GM21529 (cell line): ENCODE measurements around the gene CMTR1.
A peak's percentile ranks its signal among the peaks of the same experiment; 100 is the strongest.
"Not testable (repeated sequence)": the region's sequence is repeated elsewhere in the genome, so short reads cannot be mapped to it uniquely, and the experiment has no call there.

ENCODE experiments used
- ATAC-seq: cut with Tn5 transposase; IDR thresholded peaks from one replicate; pipeline ENCODE4 v1.9.1; 2021; ENCODE audit not compliant: unreplicated experiment

Gene CMTR1

GRCh38 chr6:37432916-37433656 is at the start of gene CMTR1:
Gene CMTR1, plus strand, starts transcription at chr6:37433221. Its CDS starts 2,409 bp downstream, at chr6:37435630.
- peak; percentile 80 for ATAC-seq

- no peak for ATAC-seq
Measured at GRCh38 chr6:37388578-37388977, 44.4 kb upstream of the CMTR1 start.

- no peak for ATAC-seq
Measured at GRCh38 chr6:37389857-37390256, 43.2 kb upstream of the CMTR1 start.

- ATAC-seq = no peak
Measured at GRCh38 chr6:37391120-37391519, 41.9 kb upstream of the CMTR1 start.

- ATAC-seq = no peak
Measured at GRCh38 chr6:37392821-37393220, 40.2 kb upstream of the CMTR1 start.

- ATAC-seq = no peak
Measured at GRCh38 chr6:37393381-37393929, 39.6 kb upstream of the CMTR1 start.

- no peak for ATAC-seq
Measured at GRCh38 chr6:37396571-37397180, 36.3 kb upstream of the CMTR1 start.

- no peak for ATAC-seq
Measured at GRCh38 chr6:37399131-37399530, 33.9 kb upstream of the CMTR1 start.

GRCh38 chr6:37399795-37400490 is 33.1 kb upstream of the CMTR1 start:
- ATAC-seq = no peak

- not testable (repeated sequence) for ATAC-seq
Measured at GRCh38 chr6:37401658-37402057, 31.4 kb upstream of the CMTR1 start.

- ATAC-seq = no peak
Measured at GRCh38 chr6:37406726-37407341, 26.2 kb upstream of the CMTR1 start.

- ATAC-seq = no peak
Measured at GRCh38 chr6:37407948-37408347, 25.1 kb upstream of the CMTR1 start.

- no peak for ATAC-seq
Measured at GRCh38 chr6:37409501-37409900, 23.5 kb upstream of the CMTR1 start.

GRCh38 chr6:37417393-37417792 is 15.6 kb upstream of the CMTR1 start:
- no peak for ATAC-seq

GRCh38 chr6:37418722-37419121 is 14.3 kb upstream of the CMTR1 start:
- no peak for ATAC-seq

GRCh38 chr6:37426058-37426944 is 6.7 kb upstream of the CMTR1 start:
- no peak for ATAC-seq

- ATAC-seq = no peak
Measured at GRCh38 chr6:37426945-37427510, 6.0 kb upstream of the CMTR1 start.

GRCh38 chr6:37429352-37429750 is 3.7 kb upstream of the CMTR1 start:
- ATAC-seq = no peak

- ATAC-seq = no peak
Measured at GRCh38 chr6:37432590-37432915, 468 bp upstream of the CMTR1 start.

- ATAC-seq = peak; percentile 35
Measured at GRCh38 chr6:37433657-37434271, 743 bp downstream of the CMTR1 start.
